Stimulated activated CD4-positive, alpha-beta T cell treated with anti-CD3 and anti-CD28 coated beads, Interleukin-12 subunit alpha, Interleukin-12 subunit beta, amount 100 ng/mL, for 24 hours (primary cell): ENCODE results near the gene CD2BP2.
"Not testable (repeated sequence)": the region's sequence is repeated elsewhere in the genome, so short reads cannot be mapped to it uniquely, and the experiment has no call there.

Experiments
- DNase-seq, 2 experiments: peaks; one replicate each; pipeline ENCODE4 v3.0.0-alpha.2; 2020; ENCODE audit warnings: low read depth in 2 of 2

Gene CD2BP2

GRCh38 chr16:30358990-30359870, 4.1 kb upstream of the CD2BP2 start:
- no peak for DNase-seq

- DNase-seq = no peak
Measured at GRCh38 chr16:30358577-30358936, 3.4 kb upstream of the CD2BP2 start.

GRCh38 chr16:30357715-30358576, 2.8 kb upstream of the CD2BP2 start:
- DNase-seq = no peak

- DNase-seq = no peak
Measured at GRCh38 chr16:30357085-30357714, 2.1 kb upstream of the CD2BP2 start.

GRCh38 chr16:30356401-30357084, 1.4 kb upstream of the CD2BP2 start:
- DNase-seq = no peak

- no peak for DNase-seq
Measured at GRCh38 chr16:30355954-30356308, 823 bp upstream of the CD2BP2 start.

- no peak for DNase-seq
Measured at GRCh38 chr16:30354423-30355143, 525 bp downstream of the CD2BP2 start.

GRCh38 chr16:30353438-30354129, 1.5 kb downstream of the CD2BP2 start:
- no peak for DNase-seq

- no peak for DNase-seq
Measured at GRCh38 chr16:30352488-30353401, 2.4 kb downstream of the CD2BP2 start.

- DNase-seq = no peak
Measured at GRCh38 chr16:30351586-30352419, 3.3 kb downstream of the CD2BP2 start.

- no peak for DNase-seq
Measured at GRCh38 chr16:30351001-30351441, 4.1 kb downstream of the CD2BP2 start.

- no peak for DNase-seq
Measured at GRCh38 chr16:30350134-30350871, 4.8 kb downstream of the CD2BP2 start.

GRCh38 chr16:30349675-30350074, 5.4 kb downstream of the CD2BP2 start:
- DNase-seq = no peak

GRCh38 chr16:30348929-30349328, 6.2 kb downstream of the CD2BP2 start:
- DNase-seq = no peak

GRCh38 chr16:30348113-30348512, 7.0 kb downstream of the CD2BP2 start:
- no peak for DNase-seq

GRCh38 chr16:30346286-30346685, 8.8 kb downstream of the CD2BP2 start:
- DNase-seq = no peak

- DNase-seq = not testable (repeated sequence)
Measured at GRCh38 chr16:30343491-30343820, 11.7 kb downstream of the CD2BP2 start.
